Measurements from ENCODE around the gene MUC5B. TPM values are rescaled to one million over a fixed set of nuclear protein-coding genes. Genes with fewer than 3 reads are reported as not detected.

MUC5B gene
- total and polyA plus RNA-seq, 2 donors (not counting 3 experiments of a cell fraction or from before 2014, with no cell fraction given) = not detected

- BruUV-seq (replicated peaks) = no TSS peak
- H3K9ac ChIP-seq (replicated peaks; ENCODE audit: extremely low read depth, insufficient read depth, low read length) = no peak overlapping the region
- H3K4me3 ChIP-seq (replicated peaks in 1 of 3; ENCODE audit: insufficient read depth in 1 of 3, low read depth in 1 of 3, low read length in 3 of 3) = no peak overlapping the region
- no peak for FAIRE-seq
- no peaks in the 10 kb centered on the region for H3K79me2 ChIP-seq (ENCODE audit: control insufficient read depth, insufficient read depth, low read length)
- no peak overlapping the region for H3K4me2 ChIP-seq (ENCODE audit: insufficient read depth, low read length)
- H4K20me1 ChIP-seq (replicated peaks; ENCODE audit: control insufficient read depth, extremely low read depth, insufficient read depth, low read length) = no peaks in the 10 kb centered on the region
- ChIA-PET POLR2A (no interaction called here), CTCF (no interaction called here)
- H3K4me1 ChIP-seq (ENCODE audit: control insufficient read depth, extremely low read depth, insufficient read depth, low read length) = peaks cover 6% of the 10 kb centered on the region
- H3K9me3 ChIP-seq (replicated peaks; ENCODE audit: control insufficient read depth, insufficient read depth, low read length) = no peaks in the 10 kb centered on the region
- dilution Hi-C loops (cut with MboI; ENCODE audit: extremely low pct_ligation_motif_present, low sequenced_read_pairs) (no loop called here), intact Hi-C loops (cut with micrococcal nuclease) (no loop called here)
- H3K9me1 ChIP-seq (replicated peaks; ENCODE audit: control insufficient read depth, extremely low read depth, insufficient read depth, low read length) = no peaks in the 10 kb centered on the region
- no peak overlapping the region for H2AFZ ChIP-seq (ENCODE audit: low read depth, low read length)
- no peak overlapping the region for H3K27ac ChIP-seq (ENCODE audit: insufficient read depth, low read depth, low read length)
- peaks cover 0 to 43% of the 10 kb centered on the region in 2 experiments for H3K36me3 ChIP-seq (ENCODE audit: control insufficient read depth in 2 of 2, extremely low read depth in 1 of 2, insufficient read depth in 2 of 2, low read length in 2 of 2)
- DNase-seq (ENCODE audit: low read depth, low spot score) = no peak
- TF ChIP-seq, protein P1, sequence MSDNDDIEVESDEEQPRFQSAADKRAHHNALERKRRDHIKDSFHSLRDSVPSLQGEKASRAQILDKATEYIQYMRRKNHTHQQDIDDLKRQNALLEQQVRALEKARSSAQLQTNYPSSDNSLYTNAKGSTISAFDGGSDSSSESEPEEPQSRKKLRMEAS (IDR thresholded peaks at IDR 0.05; ENCODE audit: insufficient read depth, insufficient read length) = no peak
- no peak for TF ChIP-seq JUN (IDR thresholded peaks at IDR 0.05; ENCODE audit: borderline replicate concordance, insufficient read depth, insufficient read length, low read depth)
- TF ChIP-seq EZH2 (IDR thresholded peaks at IDR 0.05; ENCODE audit: borderline replicate concordance, low read depth, low read length, severe bottlenecking) = no peak
- no peak for TF ChIP-seq POLR2AphosphoS5 (IDR thresholded peaks at IDR 0.05; ENCODE audit: insufficient read depth, low read depth, low read length)
- TF ChIP-seq GATA2 (IDR thresholded peaks at IDR 0.05; ENCODE audit: insufficient read depth, insufficient read length, low read depth, low read length) = no peak
- TF ChIP-seq, protein P2, sequence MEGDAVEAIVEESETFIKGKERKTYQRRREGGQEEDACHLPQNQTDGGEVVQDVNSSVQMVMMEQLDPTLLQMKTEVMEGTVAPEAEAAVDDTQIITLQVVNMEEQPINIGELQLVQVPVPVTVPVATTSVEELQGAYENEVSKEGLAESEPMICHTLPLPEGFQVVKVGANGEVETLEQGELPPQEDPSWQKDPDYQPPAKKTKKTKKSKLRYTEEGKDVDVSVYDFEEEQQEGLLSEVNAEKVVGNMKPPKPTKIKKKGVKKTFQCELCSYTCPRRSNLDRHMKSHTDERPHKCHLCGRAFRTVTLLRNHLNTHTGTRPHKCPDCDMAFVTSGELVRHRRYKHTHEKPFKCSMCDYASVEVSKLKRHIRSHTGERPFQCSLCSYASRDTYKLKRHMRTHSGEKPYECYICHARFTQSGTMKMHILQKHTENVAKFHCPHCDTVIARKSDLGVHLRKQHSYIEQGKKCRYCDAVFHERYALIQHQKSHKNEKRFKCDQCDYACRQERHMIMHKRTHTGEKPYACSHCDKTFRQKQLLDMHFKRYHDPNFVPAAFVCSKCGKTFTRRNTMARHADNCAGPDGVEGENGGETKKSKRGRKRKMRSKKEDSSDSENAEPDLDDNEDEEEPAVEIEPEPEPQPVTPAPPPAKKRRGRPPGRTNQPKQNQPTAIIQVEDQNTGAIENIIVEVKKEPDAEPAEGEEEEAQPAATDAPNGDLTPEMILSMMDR (IDR thresholded peaks at IDR 0.05; ENCODE audit: extremely low read depth in 1 of 2, insufficient read depth in 1 of 2, low read depth in 1 of 2, low read length in 2 of 2) = no peak
- no peak for TF ChIP-seq POLR2A (IDR thresholded peaks at IDR 0.05; ENCODE audit: low read depth, low read length)
- no peak for TF ChIP-seq MYC (IDR thresholded peaks at IDR 0.05; ENCODE audit: low read depth, low read length)
- no peak for TF ChIP-seq FOS (IDR thresholded peaks at IDR 0.05; ENCODE audit: borderline replicate concordance, insufficient read depth, low read length)
- H3K27me3 ChIP-seq (ENCODE audit: control insufficient read depth in 2 of 2, insufficient read depth in 2 of 2, low read length in 2 of 2) = no peaks in the 10 kb centered on the region
Observed at GRCh38 chr11:1280116-1281035, 57.5 kb downstream of the MUC5B start.

Measured in endothelial cell of umbilical vein (primary cell).